SJSA1 (cell line): ENCODE results near the gene NYNRIN. TPM values are rescaled to one million over a fixed set of nuclear protein-coding genes. Genes with fewer than 3 reads are reported as not detected.

Experiments
- DNase-seq, 2 experiments: peaks; one replicate each; pipeline ENCODE4 v3.0.0-alpha.2; 2015 to 2020; ENCODE audit warnings: low spot score in 2 of 2, low read depth in 1 of 2
- H3K27ac ChIP-seq: fragments of 250-450 bp; sonication (Bioruptor Pico); 2 replicates; pipeline ENCODE4 v1.5.1; 2020; ENCODE audit warnings: mild to moderate bottlenecking, moderate library complexity
- H3K27me3 ChIP-seq: fragments of 250-450 bp; sonication (Bioruptor Pico); replicated peaks from 2 replicates; pipeline ENCODE4 v1.5.1; 2020; ENCODE audit warnings: mild to moderate bottlenecking, moderate library complexity
- H3K36me3 ChIP-seq: fragments of 250-450 bp; sonication (Bioruptor Pico); 2 replicates; pipeline ENCODE4 v1.5.1; 2020; ENCODE audit warnings: mild to moderate bottlenecking
- H3K4me1 ChIP-seq: fragments of 250-450 bp; sonication (Bioruptor Pico); replicated peaks from 2 replicates; pipeline ENCODE4 v1.6.1; 2021; ENCODE audit warnings: mild to moderate bottlenecking
- H3K4me3 ChIP-seq: fragments of 250-450 bp; sonication (Bioruptor Pico); 2 replicates; pipeline ENCODE4 v1.5.1; 2020; ENCODE audit warnings: mild to moderate bottlenecking
- H3K9me3 ChIP-seq: fragments of 250-450 bp; sonication (Bioruptor Pico); replicated peaks from 2 replicates; pipeline ENCODE4 v1.5.1; 2020; ENCODE audit warnings: mild to moderate bottlenecking
- total RNA-seq: library from RNA; depleted of rRNA; stranded (reverse); fragments of >200 nt; shearing (Covaris generic); gene quantifications from 2 replicates; pipeline ENCODE4 v1.2.3, GENCODE V29; 2014; rRNA removed

The NYNRIN gene
- total RNA-seq, 1 experiment from 2014 or later = 0.87 TPM

GRCh38 chr14:24465368-24465767, 66.6 kb downstream of the NYNRIN start:
- no peak overlapping the region for H3K27ac ChIP-seq
- H3K4me3 ChIP-seq = no peak overlapping the region
- H3K36me3 ChIP-seq = no peaks in the 10 kb centered on the region
- H3K4me1 ChIP-seq = no peaks in the 10 kb centered on the region
- H3K27me3 ChIP-seq = no peaks in the 10 kb centered on the region
- DNase-seq = no peak
- no peaks in the 10 kb centered on the region for H3K9me3 ChIP-seq

GRCh38 chr14:24465805-24466204, 67.0 kb downstream of the NYNRIN start:
- H3K27me3 ChIP-seq = no peaks in the 10 kb centered on the region
- DNase-seq = no peak
- H3K4me1 ChIP-seq = no peaks in the 10 kb centered on the region
- H3K9me3 ChIP-seq = no peaks in the 10 kb centered on the region
- no peak overlapping the region for H3K4me3 ChIP-seq
- H3K36me3 ChIP-seq = no peaks in the 10 kb centered on the region
- H3K27ac ChIP-seq = no peak overlapping the region

Other genes with a start within 250 kb of the NYNRIN start
- 21.8 and 24.3 TPM in 2 replicates for gene IRF9, start 237.7 kb upstream of the NYNRIN start, total RNA-seq
- 0.47 and 6.8 TPM in 2 replicates for gene REC8, start 226.9 kb upstream of the NYNRIN start, total RNA-seq
- 25.1 and 27.6 TPM in 2 replicates for gene IPO4, start 210.2 kb upstream of the NYNRIN start, total RNA-seq
- gene TM9SF1, start 203.6 kb upstream of the NYNRIN start, total RNA-seq = 60.3 and 60.5 TPM in 2 replicates
- not detected in 2 replicates for gene TSSK4, start 193.3 kb upstream of the NYNRIN start, total RNA-seq
- 23.0 and 29.9 TPM in 2 replicates for gene CHMP4A, start 185.5 kb upstream of the NYNRIN start, total RNA-seq
- gene MDP1, start 182.9 kb upstream of the NYNRIN start, total RNA-seq = 13.6 and 30.8 TPM in 2 replicates
- gene NEDD8, start 166.6 kb upstream of the NYNRIN start, total RNA-seq = 234 and 316 TPM in 2 replicates
- gene GMPR2, start 166.1 kb upstream of the NYNRIN start, total RNA-seq = 46.1 and 64.8 TPM in 2 replicates
- 31.1 and 53.0 TPM in 2 replicates for gene TINF2, start 156.4 kb upstream of the NYNRIN start, total RNA-seq
- 0.76 TPM in 1 of 2 replicates, not detected in the other for gene TGM1, start 135.8 kb upstream of the NYNRIN start, total RNA-seq
- 18.0 and 30.4 TPM in 2 replicates for gene RABGGTA, start 127.4 kb upstream of the NYNRIN start, total RNA-seq
- 5.4 and 20.5 TPM in 2 replicates for gene DHRS1, start 99.2 kb upstream of the NYNRIN start, total RNA-seq
- 15.3 and 16.2 TPM in 2 replicates for gene NOP9, start 99.2 kb upstream of the NYNRIN start, total RNA-seq
- not detected in 2 replicates for gene CIDEB, start 91.0 kb upstream of the NYNRIN start, total RNA-seq
- gene LTB4R2, start 88.9 kb upstream of the NYNRIN start, total RNA-seq = 3.1 and 10.1 TPM in 2 replicates
- gene LTB4R, start 87.5 kb upstream of the NYNRIN start, total RNA-seq = 0.81 and 2.1 TPM in 2 replicates
- gene ADCY4, start 63.9 kb upstream of the NYNRIN start, total RNA-seq = not detected in 2 replicates
- not detected in 2 replicates for gene RIPK3, start 59.0 kb upstream of the NYNRIN start, total RNA-seq
- gene NFATC4, start 30.8 kb upstream of the NYNRIN start, total RNA-seq = 14.6 and 23.6 TPM in 2 replicates
- gene CBLN3, start 30.7 kb downstream of the NYNRIN start, total RNA-seq = 0.84 and 3.1 TPM in 2 replicates
- 12.5 and 25.1 TPM in 2 replicates for gene KHNYN, start 31.0 kb downstream of the NYNRIN start, total RNA-seq
- gene SDR39U1, start 43.8 kb downstream of the NYNRIN start, total RNA-seq = 7.9 and 8.2 TPM in 2 replicates
- not detected in 2 replicates for gene CMA1, start 109.3 kb downstream of the NYNRIN start, total RNA-seq
- not detected in 2 replicates for gene CTSG, start 177.2 kb downstream of the NYNRIN start, total RNA-seq
- not detected in 2 replicates for gene GZMH, start 210.7 kb downstream of the NYNRIN start, total RNA-seq
- gene GZMB, start 235.2 kb downstream of the NYNRIN start, total RNA-seq = 0.26 TPM in 1 of 2 replicates, not detected in the other